Fibroblast of skin of abdomen (primary cell): ENCODE results near the gene MEDAG. TPM values are rescaled to one million over a fixed set of nuclear protein-coding genes. Genes with fewer than 3 reads are reported as not detected.

ENCODE experiments used
- DNase-seq: peaks from one replicate; pipeline ENCODE4 v3.0.0-alpha.2; 2013
- polyA plus RNA-seq, 2 experiments: library from polyadenylated mRNA; unstranded; fragments of 120-200 nt; gene quantifications; one replicate each; pipeline ENCODE4 v1.2.1, GENCODE V29; 2013; ENCODE audit not compliant: insufficient read length in 2 of 2

The MEDAG gene
- 5.4 TPM for polyA plus RNA-seq (2013, experiment 1 of 2; ENCODE audit: insufficient read length)
- polyA plus RNA-seq (2013, experiment 2 of 2; ENCODE audit: insufficient read length), result 6.3 TPM

- peak; percentile 47 for DNase-seq
These were observed at the start of gene MEDAG for GRCh38 chr13:30905932-30906383. Gene MEDAG, plus strand, starts transcription at chr13:30906271. Its CDS starts 245 bp downstream, at chr13:30906516.

- DNase-seq, result no peak
These were observed 49.1 kb upstream of the MEDAG start for GRCh38 chr13:30857018-30857417.

- no peak for DNase-seq
These were observed 48.4 kb upstream of the MEDAG start for GRCh38 chr13:30857636-30858035.

GRCh38 chr13:30859326-30859725, 46.7 kb upstream of the MEDAG start:
- no peak for DNase-seq

GRCh38 chr13:30861163-30861562, 44.9 kb upstream of the MEDAG start:
- no peak for DNase-seq

- DNase-seq, result no peak
These were observed 44.1 kb upstream of the MEDAG start for GRCh38 chr13:30861836-30862467.

GRCh38 chr13:30862707-30863106, 43.4 kb upstream of the MEDAG start:
- DNase-seq, result peak; percentile 32

GRCh38 chr13:30863231-30863630, 42.8 kb upstream of the MEDAG start:
- no peak for DNase-seq

- no peak for DNase-seq
These were observed 42.3 kb upstream of the MEDAG start for GRCh38 chr13:30863796-30864195.

GRCh38 chr13:30864433-30865122, 41.5 kb upstream of the MEDAG start:
- DNase-seq, result peak; percentile 96

- DNase-seq, result peak; percentile 95
These were observed 40.7 kb upstream of the MEDAG start for GRCh38 chr13:30865123-30866049.

- no peak for DNase-seq
These were observed 39.4 kb upstream of the MEDAG start for GRCh38 chr13:30866677-30867076.

GRCh38 chr13:30867089-30867669, 38.9 kb upstream of the MEDAG start:
- no peak for DNase-seq

- peak; percentile 43 for DNase-seq
These were observed 37.1 kb upstream of the MEDAG start for GRCh38 chr13:30868799-30869470.

GRCh38 chr13:30869491-30869890, 36.6 kb upstream of the MEDAG start:
- no peak for DNase-seq

- DNase-seq, result peak; percentile 99
These were observed 35.8 kb upstream of the MEDAG start for GRCh38 chr13:30870049-30870884.

- no peak for DNase-seq
These were observed 35.0 kb upstream of the MEDAG start for GRCh38 chr13:30870916-30871587.

GRCh38 chr13:30871588-30872275, 34.3 kb upstream of the MEDAG start:
- DNase-seq, result peak; percentile 30

- DNase-seq, result no peak
These were observed 33.8 kb upstream of the MEDAG start for GRCh38 chr13:30872276-30872594.
